Activated T-helper 9 cell treated with anti-CD3 and anti-CD28 coated beads, Interleukin-2, amount 50 U/mL, for 16 hours (primary cell): Measurements from ENCODE around the gene MAST4.

ENCODE experiments used
- DNase-seq: peaks from one replicate; pipeline ENCODE4 v3.0.0-alpha.2; 2020; ENCODE audit warnings: low read depth

MAST4 gene

GRCh38 chr5:67214707-67215447 is 618.7 kb downstream of the MAST4 start:
- DNase-seq: no peak

GRCh38 chr5:67215519-67216471 is 619.6 kb downstream of the MAST4 start:
- DNase-seq: peak; percentile 25

GRCh38 chr5:67216564-67216963 is 620.4 kb downstream of the MAST4 start:
- DNase-seq: no peak
